ENCODE results near the gene MAML2. TPM values are rescaled to one million over a fixed set of nuclear protein-coding genes. Genes with fewer than 3 reads are reported as not detected.

Gene MAML2
- total and polyA plus RNA-seq, 4 donors: 0.56 to 2.1 (median 1.4) TPM

DNA sequence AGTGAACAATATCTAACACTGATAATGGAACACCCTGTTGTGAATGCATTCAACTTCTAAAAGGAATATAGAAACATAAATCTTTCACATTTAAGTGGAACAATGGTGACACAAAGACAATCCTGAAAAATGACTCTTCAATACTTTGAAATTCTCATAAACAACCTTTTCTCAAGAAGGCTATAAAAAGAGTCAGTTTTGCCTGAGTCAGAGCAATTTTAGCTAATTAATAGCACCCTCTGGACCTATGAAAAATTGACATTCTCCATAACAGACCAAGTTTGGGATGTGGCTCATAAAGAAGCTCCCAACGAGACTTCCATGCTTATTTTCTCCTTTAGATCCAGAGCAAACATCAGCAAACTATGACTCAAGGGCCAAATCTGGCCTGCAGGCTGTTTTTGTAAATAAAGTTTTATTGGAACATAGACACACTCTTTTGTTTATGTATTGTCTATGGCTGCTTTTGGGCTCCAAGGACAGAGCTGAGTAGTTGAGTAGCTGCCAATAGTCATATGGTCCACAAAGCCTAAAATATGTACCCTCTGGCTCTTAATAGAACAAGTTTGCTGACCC, 108.0 kb downstream of the MAML2 start:
- 83% methylated on average over 1 of the region's 1 CpG for WGBS
- no peak for DNase-seq (ENCODE audit: low spot score)
- TF ChIP-seq TAF1 (conservative IDR thresholded peaks at IDR 0.05) (no peak), GABPA (IDR thresholded peaks at IDR 0.05 in 1 of 2, conservative IDR thresholded peaks at IDR 0.05 in 1 of 2) (no peak), NR2F2 (IDR thresholded peaks at IDR 0.05) (no peak), FOXA1 (IDR thresholded peaks at IDR 0.05) (no peak)
- TF ChIP-seq, protein P1, sequence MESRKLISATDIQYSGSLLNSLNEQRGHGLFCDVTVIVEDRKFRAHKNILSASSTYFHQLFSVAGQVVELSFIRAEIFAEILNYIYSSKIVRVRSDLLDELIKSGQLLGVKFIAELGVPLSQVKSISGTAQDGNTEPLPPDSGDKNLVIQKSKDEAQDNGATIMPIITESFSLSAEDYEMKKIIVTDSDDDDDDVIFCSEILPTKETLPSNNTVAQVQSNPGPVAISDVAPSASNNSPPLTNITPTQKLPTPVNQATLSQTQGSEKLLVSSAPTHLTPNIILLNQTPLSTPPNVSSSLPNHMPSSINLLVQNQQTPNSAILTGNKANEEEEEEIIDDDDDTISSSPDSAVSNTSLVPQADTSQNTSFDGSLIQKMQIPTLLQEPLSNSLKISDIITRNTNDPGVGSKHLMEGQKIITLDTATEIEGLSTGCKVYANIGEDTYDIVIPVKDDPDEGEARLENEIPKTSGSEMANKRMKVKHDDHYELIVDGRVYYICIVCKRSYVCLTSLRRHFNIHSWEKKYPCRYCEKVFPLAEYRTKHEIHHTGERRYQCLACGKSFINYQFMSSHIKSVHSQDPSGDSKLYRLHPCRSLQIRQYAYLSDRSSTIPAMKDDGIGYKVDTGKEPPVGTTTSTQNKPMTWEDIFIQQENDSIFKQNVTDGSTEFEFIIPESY (IDR thresholded peaks at IDR 0.05): no peak
- H3K4me1 ChIP-seq (ENCODE audit: control insufficient read depth in 4 of 4, insufficient read depth in 4 of 4, low read length in 3 of 4): no peaks in the 10 kb centered on the region
- H3K36me3 ChIP-seq (ENCODE audit: control insufficient read depth in 4 of 4, insufficient read depth in 3 of 4, low read depth in 1 of 4, low read length in 3 of 4): no peaks in the 10 kb centered on the region
- H3K27ac ChIP-seq (ENCODE audit: low read depth in 1 of 2, low read length in 2 of 2): no peak overlapping the region
- no peak overlapping the region for H3K4me3 ChIP-seq (ENCODE audit: low read depth in 1 of 3, low read length in 3 of 3)
- H3K9me3 ChIP-seq (ENCODE audit: control insufficient read depth in 4 of 4, low read length in 3 of 4): no peaks in the 10 kb centered on the region
- H3K27me3 ChIP-seq (ENCODE audit: control insufficient read depth in 4 of 4, insufficient read depth in 4 of 4, low read length in 3 of 4): no peaks in the 10 kb centered on the region
- H3K9ac ChIP-seq (ENCODE audit: low read depth in 1 of 2, low read length in 2 of 2): no peak overlapping the region

DNA sequence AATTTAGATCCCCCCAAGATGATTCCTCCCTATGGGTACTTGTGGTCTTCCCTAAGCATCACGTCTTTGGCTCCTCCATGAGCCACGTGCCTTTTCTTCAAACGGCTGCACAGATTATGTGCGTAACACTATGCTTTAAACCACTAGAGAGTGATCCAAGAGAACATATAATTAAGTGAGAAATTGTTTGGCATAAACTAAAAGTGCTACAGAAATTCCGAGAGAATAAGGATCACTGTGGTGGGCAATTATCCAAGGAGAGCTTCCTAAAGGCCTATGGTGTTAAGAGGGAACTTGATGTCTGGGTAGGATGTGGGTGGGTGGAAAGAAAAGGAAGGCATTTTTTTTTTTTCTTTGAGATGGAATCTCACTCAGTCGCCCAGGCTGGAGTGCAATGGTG, 110.9 kb downstream of the MAML2 start:
- 88% methylated on average over 6 of the region's 6 CpGs for WGBS
- Histone ChIP-seq H3K4me1 (ENCODE audit: control insufficient read depth in 4 of 4, insufficient read depth in 4 of 4, low read length in 3 of 4) (no peaks in the 10 kb centered on the region), H3K9ac (ENCODE audit: low read depth in 1 of 2, low read length in 2 of 2) (no peak overlapping the region), H3K9me3 (ENCODE audit: control insufficient read depth in 4 of 4, low read length in 3 of 4) (no peaks in the 10 kb centered on the region), H3K27ac (ENCODE audit: low read depth in 1 of 2, low read length in 2 of 2) (no peak overlapping the region), H3K36me3 (ENCODE audit: control insufficient read depth in 4 of 4, insufficient read depth in 3 of 4, low read depth in 1 of 4, low read length in 3 of 4) (no peaks in the 10 kb centered on the region), H3K27me3 (ENCODE audit: control insufficient read depth in 4 of 4, insufficient read depth in 4 of 4, low read length in 3 of 4) (peaks cover 0 to 2% (median 0%) of the 10 kb centered on the region in 4 donors), H3K4me3 (ENCODE audit: low read depth in 1 of 3, low read length in 3 of 3) (no peak overlapping the region)
- no peak for DNase-seq (ENCODE audit: low spot score)
- TF ChIP-seq, protein P1 (IDR thresholded peaks at IDR 0.05): no peak
- TF ChIP-seq EGR1 (IDR thresholded peaks at IDR 0.05; ENCODE audit: low read depth in 2 of 2) (no peak), FOXA2 (IDR thresholded peaks at IDR 0.05) (no peak), GABPA (IDR thresholded peaks at IDR 0.05 in 1 of 2, conservative IDR thresholded peaks at IDR 0.05 in 1 of 2) (no peak), HNF4G (IDR thresholded peaks at IDR 0.05) (no peak), NR2F2 (IDR thresholded peaks at IDR 0.05) (no peak), TAF1 (conservative IDR thresholded peaks at IDR 0.05) (no peak), RXRA (IDR thresholded peaks at IDR 0.05) (no peak), FOXA1 (IDR thresholded peaks at IDR 0.05) (no peak), RAD21 (IDR thresholded peaks at IDR 0.05) (no peak), SP1 (IDR thresholded peaks at IDR 0.05) (no peak), HNF4A (conservative IDR thresholded peaks at IDR 0.05) (no peak), JUND (IDR thresholded peaks at IDR 0.05) (no peak), YY1 (IDR thresholded peaks at IDR 0.05) (no peak)
- TF ChIP-seq, protein P2, sequence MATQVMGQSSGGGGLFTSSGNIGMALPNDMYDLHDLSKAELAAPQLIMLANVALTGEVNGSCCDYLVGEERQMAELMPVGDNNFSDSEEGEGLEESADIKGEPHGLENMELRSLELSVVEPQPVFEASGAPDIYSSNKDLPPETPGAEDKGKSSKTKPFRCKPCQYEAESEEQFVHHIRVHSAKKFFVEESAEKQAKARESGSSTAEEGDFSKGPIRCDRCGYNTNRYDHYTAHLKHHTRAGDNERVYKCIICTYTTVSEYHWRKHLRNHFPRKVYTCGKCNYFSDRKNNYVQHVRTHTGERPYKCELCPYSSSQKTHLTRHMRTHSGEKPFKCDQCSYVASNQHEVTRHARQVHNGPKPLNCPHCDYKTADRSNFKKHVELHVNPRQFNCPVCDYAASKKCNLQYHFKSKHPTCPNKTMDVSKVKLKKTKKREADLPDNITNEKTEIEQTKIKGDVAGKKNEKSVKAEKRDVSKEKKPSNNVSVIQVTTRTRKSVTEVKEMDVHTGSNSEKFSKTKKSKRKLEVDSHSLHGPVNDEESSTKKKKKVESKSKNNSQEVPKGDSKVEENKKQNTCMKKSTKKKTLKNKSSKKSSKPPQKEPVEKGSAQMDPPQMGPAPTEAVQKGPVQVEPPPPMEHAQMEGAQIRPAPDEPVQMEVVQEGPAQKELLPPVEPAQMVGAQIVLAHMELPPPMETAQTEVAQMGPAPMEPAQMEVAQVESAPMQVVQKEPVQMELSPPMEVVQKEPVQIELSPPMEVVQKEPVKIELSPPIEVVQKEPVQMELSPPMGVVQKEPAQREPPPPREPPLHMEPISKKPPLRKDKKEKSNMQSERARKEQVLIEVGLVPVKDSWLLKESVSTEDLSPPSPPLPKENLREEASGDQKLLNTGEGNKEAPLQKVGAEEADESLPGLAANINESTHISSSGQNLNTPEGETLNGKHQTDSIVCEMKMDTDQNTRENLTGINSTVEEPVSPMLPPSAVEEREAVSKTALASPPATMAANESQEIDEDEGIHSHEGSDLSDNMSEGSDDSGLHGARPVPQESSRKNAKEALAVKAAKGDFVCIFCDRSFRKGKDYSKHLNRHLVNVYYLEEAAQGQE (IDR thresholded peaks at IDR 0.05): no peak
- TF ChIP-seq, protein P3, sequence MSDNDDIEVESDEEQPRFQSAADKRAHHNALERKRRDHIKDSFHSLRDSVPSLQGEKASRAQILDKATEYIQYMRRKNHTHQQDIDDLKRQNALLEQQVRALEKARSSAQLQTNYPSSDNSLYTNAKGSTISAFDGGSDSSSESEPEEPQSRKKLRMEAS (IDR thresholded peaks at IDR 0.05): no peak
- TF ChIP-seq, protein P4, sequence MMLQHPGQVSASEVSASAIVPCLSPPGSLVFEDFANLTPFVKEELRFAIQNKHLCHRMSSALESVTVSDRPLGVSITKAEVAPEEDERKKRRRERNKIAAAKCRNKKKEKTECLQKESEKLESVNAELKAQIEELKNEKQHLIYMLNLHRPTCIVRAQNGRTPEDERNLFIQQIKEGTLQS (IDR thresholded peaks at IDR 0.05): no peak
- TF ChIP-seq, protein P5, sequence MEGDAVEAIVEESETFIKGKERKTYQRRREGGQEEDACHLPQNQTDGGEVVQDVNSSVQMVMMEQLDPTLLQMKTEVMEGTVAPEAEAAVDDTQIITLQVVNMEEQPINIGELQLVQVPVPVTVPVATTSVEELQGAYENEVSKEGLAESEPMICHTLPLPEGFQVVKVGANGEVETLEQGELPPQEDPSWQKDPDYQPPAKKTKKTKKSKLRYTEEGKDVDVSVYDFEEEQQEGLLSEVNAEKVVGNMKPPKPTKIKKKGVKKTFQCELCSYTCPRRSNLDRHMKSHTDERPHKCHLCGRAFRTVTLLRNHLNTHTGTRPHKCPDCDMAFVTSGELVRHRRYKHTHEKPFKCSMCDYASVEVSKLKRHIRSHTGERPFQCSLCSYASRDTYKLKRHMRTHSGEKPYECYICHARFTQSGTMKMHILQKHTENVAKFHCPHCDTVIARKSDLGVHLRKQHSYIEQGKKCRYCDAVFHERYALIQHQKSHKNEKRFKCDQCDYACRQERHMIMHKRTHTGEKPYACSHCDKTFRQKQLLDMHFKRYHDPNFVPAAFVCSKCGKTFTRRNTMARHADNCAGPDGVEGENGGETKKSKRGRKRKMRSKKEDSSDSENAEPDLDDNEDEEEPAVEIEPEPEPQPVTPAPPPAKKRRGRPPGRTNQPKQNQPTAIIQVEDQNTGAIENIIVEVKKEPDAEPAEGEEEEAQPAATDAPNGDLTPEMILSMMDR (IDR thresholded peaks at IDR 0.05; ENCODE audit: low read depth, low read length, missing input control): no peak

Measured in liver (tissue), 9 donors.